HepG2 (cell line): ENCODE measurements around the gene CKS2.

Experiments used
- EZH2 ChIP-seq: conservative IDR thresholded peaks from 2 replicates; pipeline ENCODE4 v1.6.1; 2012; ENCODE audit warnings: mild to moderate bottlenecking, low read depth, low read length, moderate library complexity
- FOXA1 ChIP-seq, 2 experiments: fragments of 450-650 bp in 1 of 2; sonication (generic) in 1 of 2; formaldehyde crosslinking in 1 of 2; IDR thresholded peaks; 2 replicates each; pipeline versions ENCODE4 v1.4.0 to v1.6.1; 2016 to 2020; ENCODE audit warnings: missing genetic modification reagents in 1 of 2
- HOMEZ ChIP-seq: IDR thresholded peaks from 2 replicates; pipeline ENCODE4 v1.6.1; 2016; ENCODE audit warnings: low read depth
- IKZF1 ChIP-seq: fragments of 450-650 bp; IDR thresholded peaks from 2 replicates; pipeline ENCODE4 v1.7.1; 2016
- POLR2AphosphoS5 ChIP-seq: IDR thresholded peaks from 2 replicates; pipeline ENCODE4 v1.6.1; 2012; ENCODE audit warnings: low read depth, low read length
- SIN3A ChIP-seq: IDR thresholded peaks from 2 replicates; pipeline ENCODE4 v1.6.1; 2011; ENCODE audit warnings: low read depth, mild to moderate bottlenecking, control low read depth, low read length, borderline replicate concordance
- SUZ12 ChIP-seq: fragments of 150-350 bp; IDR thresholded peaks from 2 replicates; pipeline ENCODE4 v1.6.1; 2014; ENCODE audit warnings: low read depth, low read length
- TAF1 ChIP-seq: sonication (generic); formaldehyde crosslinking; IDR thresholded peaks from 2 replicates; pipeline ENCODE4 v1.4.0; 2020; ENCODE audit warnings: missing genetic modification reagents
- XRCC5 ChIP-seq: fragments of 200-400 bp; formaldehyde crosslinking; optimal IDR thresholded peaks from 2 replicates; pipeline ENCODE3; 2017; ENCODE audit warnings: mild to moderate bottlenecking, low read length
- ZNF276 ChIP-seq: sonication (generic); formaldehyde crosslinking; IDR thresholded peaks from 2 replicates; pipeline ENCODE4 v1.4.0; 2020; ENCODE audit warnings: mild to moderate bottlenecking, low read depth, missing genetic modification reagents
- ZNF776 ChIP-seq: sonication (generic); formaldehyde crosslinking; IDR thresholded peaks from 2 replicates; pipeline ENCODE4 v1.4.0; 2020; ENCODE audit warnings: mild to moderate bottlenecking, missing genetic modification reagents
- ZSCAN21 ChIP-seq: sonication (generic); formaldehyde crosslinking; IDR thresholded peaks from 2 replicates; pipeline ENCODE4 v1.8.0; 2022; ENCODE audit warnings: mild to moderate bottlenecking, missing genetic modification reagents, moderate library complexity, borderline replicate concordance
- TF ChIP-seq, protein P1 (sequence below): sonication (generic); IDR thresholded peaks from 2 replicates; pipeline ENCODE4 v1.6.1; 2016; ENCODE audit warnings: low read depth, borderline replicate concordance
- TF ChIP-seq, protein P2 (sequence below): sonication (generic); formaldehyde crosslinking; IDR thresholded peaks from 2 replicates; pipeline ENCODE4 v1.5.0; 2020; ENCODE audit warnings: mild to moderate bottlenecking, missing genetic modification reagents, moderate library complexity

GRCh38 chr9:89281106-89281505, 29.9 kb upstream of the CKS2 start:
- no peak for TF ChIP-seq SIN3A
- no peak for TF ChIP-seq IKZF1
- no peak for TF ChIP-seq ZNF776
- TF ChIP-seq POLR2AphosphoS5, result no peak
- no peak for TF ChIP-seq EZH2
- no peak for TF ChIP-seq FOXA1 (IDR thresholded peaks at IDR 0.05)
- TF ChIP-seq FOXA1 (CRISPR knock-in tag; IDR thresholded peaks at IDR 0.05), result no peak
- no peak for TF ChIP-seq XRCC5
- TF ChIP-seq, protein P1, sequence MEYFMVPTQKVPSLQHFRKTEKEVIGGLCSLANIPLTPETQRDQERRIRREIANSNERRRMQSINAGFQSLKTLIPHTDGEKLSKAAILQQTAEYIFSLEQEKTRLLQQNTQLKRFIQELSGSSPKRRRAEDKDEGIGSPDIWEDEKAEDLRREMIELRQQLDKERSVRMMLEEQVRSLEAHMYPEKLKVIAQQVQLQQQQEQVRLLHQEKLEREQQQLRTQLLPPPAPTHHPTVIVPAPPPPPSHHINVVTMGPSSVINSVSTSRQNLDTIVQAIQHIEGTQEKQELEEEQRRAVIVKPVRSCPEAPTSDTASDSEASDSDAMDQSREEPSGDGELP, result no peak
- TF ChIP-seq ZSCAN21 (CRISPR knock-in tag), result no peak
- no peak for TF ChIP-seq ZNF276 (CRISPR knock-in tag)
- TF ChIP-seq, protein P2, sequence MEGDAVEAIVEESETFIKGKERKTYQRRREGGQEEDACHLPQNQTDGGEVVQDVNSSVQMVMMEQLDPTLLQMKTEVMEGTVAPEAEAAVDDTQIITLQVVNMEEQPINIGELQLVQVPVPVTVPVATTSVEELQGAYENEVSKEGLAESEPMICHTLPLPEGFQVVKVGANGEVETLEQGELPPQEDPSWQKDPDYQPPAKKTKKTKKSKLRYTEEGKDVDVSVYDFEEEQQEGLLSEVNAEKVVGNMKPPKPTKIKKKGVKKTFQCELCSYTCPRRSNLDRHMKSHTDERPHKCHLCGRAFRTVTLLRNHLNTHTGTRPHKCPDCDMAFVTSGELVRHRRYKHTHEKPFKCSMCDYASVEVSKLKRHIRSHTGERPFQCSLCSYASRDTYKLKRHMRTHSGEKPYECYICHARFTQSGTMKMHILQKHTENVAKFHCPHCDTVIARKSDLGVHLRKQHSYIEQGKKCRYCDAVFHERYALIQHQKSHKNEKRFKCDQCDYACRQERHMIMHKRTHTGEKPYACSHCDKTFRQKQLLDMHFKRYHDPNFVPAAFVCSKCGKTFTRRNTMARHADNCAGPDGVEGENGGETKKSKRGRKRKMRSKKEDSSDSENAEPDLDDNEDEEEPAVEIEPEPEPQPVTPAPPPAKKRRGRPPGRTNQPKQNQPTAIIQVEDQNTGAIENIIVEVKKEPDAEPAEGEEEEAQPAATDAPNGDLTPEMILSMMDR (CRISPR knock-in tag), result no peak
- TF ChIP-seq TAF1 (CRISPR knock-in tag), result no peak
- TF ChIP-seq SUZ12, result no peak
- TF ChIP-seq HOMEZ (CRISPR knock-in tag), result no peak
